GDM1 (cell line): ENCODE measurements around the gene GXYLT1.
"Not testable (repeated sequence)": the region's sequence is repeated elsewhere in the genome, so short reads cannot be mapped to it uniquely, and the experiment has no call there.

Experiments used
- DNase-seq: peaks from one replicate; lab custom pipeline; 2025; lab: John Stamatoyannopoulos, UW

The GXYLT1 gene

DNA sequence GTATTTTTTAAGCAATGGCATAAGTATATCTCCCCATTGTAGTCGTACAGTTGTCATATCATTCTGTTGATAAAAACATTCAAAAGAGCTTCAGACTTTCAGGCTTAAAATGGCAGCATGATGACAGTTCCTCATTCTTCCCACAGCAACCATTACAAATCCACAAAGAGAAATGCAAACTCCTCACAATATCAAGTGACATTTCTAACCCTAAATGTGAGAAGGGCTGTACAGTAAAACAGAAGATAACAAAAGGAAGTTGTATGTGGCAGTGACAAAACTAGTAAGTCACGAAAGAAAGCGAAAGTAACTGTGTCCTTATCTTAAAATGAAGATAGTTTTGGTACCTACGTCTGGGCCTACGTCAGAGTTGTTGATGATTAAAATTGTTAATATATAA is 46.7 kb downstream of the GXYLT1 start:
- DNase-seq, result peak; percentile 2

DNA sequence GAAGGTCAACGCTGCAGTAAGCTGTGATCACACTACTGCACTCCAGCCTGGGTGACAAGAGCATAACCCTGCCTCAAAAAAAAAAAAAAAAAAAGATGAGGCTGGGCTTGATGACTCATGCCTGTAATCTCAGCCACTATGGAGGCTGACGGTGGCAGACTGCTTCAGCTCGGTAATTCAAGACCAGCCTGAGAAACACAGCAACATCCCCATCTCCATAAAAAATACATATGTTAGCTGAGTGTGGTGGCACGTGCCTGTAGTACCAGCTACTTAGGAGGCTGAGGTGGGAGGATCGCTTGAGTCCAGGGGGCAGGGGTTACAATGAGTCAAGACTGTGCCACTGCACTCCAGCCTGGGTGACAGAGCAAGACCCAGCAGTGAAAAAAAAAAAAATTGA is 50.4 kb downstream of the GXYLT1 start:
- DNase-seq, result no peak

DNA sequence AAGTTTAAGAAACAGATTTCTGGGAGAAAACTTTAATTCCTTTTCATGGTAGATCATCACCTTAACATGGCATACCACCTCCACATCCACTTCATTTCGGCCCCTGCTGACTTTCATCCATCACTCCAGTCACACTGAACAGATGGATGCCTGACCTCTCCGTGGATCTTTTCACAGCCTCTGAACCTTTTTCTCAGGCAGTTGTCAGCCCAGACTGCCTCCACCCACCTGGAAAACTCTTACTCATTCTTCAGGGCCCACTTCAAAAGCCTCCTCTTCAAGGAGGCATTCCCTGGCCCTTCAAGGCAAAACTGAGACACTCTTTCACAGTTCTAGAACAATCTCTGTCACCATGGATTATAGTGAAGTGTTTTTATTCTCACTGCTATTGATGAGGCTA is 52.9 kb downstream of the GXYLT1 start:
- no peak for DNase-seq

DNA sequence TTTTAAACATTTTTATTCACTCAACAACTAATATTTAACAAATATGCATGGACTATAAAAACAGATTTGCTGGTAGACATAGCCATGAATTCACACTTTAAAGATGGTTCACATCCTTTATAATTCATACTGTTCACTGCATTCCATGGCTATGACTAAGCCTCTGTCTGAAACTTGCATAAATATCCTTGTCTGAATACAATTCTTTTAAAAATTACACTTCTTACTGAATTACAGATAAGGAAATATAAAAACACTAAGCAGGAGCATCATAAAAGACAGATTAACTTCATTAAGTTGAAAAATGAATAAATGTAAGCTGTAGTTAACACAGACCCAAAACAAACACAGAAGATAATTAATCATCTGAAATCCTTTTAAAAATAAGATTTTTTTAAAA is 53.8 kb downstream of the GXYLT1 start:
- DNase-seq, result no peak

DNA sequence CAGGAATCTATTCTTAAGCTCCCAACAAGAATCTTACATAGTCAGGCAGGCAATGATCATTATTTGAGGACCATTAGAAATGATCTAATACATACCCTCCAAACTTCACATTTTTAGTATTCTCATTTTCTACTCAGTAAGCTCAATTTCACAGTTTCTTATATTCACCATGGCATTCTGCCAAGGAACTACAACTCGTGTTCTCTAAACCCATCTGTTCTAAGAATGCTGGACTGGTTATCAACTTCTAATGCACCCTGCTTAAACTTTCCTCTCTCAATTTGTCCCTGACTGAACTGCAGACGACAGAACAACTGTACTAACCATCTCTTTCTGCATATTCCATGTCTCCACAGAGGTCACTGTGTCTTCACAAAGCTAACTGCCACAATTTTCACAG is 58.6 kb downstream of the GXYLT1 start:
- no peak for DNase-seq

DNA sequence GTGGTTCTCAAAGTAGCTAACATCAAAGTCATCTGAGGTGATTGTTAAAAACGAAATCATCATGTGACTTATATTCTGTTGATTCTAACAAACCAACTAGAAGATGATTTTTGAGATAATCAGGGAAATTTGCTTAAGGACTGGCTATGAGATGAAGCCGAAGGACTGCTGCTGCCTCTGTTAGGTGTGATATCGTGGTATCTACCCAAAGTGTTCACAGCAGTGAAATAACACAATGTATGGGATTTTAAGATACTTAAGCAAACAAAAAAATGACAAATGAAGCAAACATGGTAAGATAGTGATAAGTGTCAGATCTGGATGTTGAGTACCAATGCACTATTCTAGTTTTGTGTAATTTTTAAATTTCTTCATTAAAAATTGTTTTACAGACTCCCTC is 59.1 kb downstream of the GXYLT1 start:
- DNase-seq, result no peak

DNA sequence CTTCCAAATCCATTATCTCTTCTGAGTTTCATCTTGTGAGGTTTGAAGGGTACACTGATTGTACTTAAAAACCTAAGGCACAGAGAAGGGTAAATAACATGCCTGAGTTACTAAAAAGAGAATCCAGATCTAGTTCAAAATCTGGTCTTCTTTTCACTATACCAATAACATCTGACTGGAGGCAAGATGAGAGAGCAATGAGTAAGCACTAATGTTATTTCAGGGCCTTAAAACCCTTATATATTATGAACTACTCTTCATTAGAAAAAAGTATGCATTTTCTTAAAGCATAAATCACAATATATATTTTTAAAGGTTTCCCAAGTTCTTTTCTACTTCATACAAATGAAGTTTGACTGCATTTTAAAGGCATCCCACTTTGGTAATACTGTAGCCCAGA is 60.2 kb downstream of the GXYLT1 start:
- no peak for DNase-seq

DNA sequence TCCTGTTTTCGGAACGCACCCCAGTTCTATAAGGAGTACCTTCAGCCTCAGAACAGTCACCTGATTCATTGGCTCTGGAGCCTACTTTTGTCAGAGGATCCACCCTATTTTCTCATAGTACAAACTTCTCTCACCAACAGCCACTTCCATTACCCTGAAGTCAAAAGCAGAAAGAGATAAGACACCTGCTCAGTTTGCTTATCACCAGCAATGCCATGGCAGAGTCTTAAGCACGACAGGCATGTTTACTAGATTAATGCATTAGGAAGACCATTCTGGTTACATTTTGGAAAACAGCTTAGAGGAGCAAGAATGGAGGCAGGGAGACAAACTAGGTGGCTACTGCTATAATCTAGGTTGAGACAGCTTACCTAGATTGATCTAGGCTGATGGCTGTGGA is 67.7 kb downstream of the GXYLT1 start:
- no peak for DNase-seq

DNA sequence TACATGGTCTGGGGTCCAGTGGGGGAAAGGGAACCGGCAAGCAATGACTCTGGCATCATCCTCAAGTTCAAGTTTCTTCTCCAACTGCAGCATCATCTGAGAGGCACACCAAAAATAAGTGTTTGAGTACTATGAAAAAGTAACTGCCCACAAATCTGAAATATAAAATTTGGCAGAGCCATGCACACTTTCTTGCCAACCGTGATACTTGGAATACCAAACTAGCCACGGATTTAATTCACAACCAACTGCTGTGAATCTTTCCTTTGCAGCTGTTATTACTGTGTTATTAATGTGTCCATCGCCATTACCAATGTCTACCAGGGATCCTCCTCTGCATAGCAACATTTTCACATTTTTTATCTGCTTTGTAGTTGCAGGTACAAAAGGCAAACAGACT is 74.6 kb downstream of the GXYLT1 start:
- DNase-seq, result no peak

DNA sequence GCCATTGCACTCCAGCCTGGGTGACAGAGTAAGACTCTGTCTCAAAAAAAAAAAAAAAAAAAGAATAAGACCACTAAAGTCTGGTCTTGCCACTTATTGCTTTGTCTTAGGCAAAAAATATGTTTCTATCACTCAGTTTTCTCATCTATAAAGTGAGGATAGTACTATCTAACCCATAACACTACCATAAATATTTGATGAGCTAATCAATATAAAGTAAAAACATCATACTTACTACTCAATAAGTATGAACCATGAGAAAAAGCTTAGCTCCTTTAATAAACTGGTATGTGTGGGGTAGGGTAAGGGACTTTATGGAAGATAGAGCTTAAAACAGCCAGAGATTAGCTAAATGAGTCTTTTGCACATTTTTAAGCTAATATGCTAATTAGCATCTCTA is 85.5 kb downstream of the GXYLT1 start:
- no peak for DNase-seq

DNA sequence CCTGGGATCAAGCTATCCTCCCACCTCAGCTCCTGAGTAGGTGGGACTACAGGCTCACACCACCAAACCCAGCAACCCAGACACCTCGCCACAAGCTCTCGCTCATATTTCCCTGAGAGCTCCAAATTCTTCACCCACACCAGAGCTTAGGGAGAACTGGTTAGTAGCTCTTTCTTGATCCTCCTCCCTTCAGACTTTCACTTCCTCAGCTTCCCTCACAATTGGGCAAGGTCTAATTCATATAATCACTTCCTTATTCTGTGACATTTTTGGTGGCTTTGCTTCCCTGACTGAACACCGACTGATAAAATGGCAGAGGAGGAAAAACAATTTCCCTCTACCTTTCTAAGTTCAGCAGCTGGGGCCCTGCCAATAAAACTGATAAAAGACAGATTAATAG is 88.5 kb downstream of the GXYLT1 start:
- DNase-seq, result peak; percentile 18

DNA sequence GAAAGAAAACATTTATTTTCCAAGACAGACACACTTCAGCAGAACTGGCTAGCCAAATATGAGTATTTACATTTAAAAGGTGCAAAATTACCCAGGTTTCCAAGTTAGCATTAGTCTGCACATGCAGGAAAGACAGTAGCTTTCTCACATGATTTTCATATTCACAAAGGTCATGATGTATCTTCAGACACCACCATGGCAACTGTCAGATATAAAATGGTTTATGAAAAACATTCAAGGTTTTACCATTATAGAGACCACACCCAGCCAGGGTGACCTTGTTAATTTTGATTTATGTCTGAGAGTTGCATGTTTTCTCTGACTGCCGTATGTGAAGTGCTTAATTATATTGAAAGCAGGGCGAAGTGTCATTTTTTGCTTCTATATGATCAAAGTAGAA is 91.2 kb downstream of the GXYLT1 start:
- DNase-seq, result no peak

DNA sequence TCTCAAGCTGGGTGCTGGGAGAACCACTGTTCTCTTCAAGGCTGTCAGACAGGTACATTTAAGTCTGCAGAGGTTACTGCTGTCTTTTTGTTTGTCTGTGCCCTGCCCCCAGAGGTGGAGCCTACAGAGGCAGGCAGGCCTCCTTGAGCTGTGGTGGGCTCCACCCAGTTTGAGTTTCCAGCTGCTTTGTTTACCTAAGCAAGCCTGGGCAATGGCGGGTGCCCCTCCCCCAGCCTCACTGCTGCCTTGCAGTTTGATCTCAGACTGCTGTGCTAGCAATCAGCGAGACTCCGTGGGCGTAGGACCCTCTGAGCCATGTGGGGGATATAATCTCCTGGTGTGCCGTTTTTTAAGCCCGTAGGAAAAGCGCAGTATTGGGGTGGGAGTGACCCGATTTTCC is 95.7 kb downstream of the GXYLT1 start:
- DNase-seq, result not testable (repeated sequence)

DNA sequence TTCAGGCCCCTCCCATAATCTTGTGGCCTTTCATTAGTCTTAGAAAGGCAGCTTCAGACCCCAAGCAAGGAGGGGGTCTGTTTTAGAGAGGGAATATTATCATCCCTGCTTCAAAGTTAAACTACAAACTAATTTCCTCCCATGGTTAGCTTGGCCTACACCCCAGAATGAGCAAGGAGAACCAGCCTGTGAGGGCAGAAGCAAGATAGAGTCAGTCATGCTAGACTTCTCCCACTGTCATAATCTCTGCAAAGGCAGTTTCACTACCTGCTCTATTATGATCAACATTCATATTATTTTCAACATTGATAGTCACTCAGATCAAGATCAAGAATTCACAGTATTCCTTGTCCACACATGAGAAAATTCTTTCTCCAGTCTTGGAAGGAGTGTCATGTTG is 105.1 kb downstream of the GXYLT1 start:
- no peak for DNase-seq

DNA sequence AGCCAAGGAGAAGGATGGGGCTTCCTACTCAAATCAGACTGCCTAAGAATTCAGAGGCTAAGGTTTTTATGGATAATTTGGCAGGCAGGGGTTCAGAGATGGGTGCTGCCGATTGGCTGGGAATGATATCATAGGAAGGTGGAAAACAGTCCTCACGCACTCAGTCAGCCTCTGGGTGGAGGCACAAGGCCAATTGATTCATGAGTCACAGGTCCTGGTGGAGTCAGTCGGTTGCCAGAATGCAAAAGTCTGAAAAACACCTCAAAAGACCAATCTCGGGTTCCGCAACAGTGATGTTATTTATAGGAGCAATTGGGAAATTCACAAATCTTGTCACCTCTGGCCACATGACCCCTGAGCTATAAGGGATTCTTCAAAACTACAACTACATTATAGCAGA is 105.5 kb downstream of the GXYLT1 start:
- DNase-seq, result no peak

DNA sequence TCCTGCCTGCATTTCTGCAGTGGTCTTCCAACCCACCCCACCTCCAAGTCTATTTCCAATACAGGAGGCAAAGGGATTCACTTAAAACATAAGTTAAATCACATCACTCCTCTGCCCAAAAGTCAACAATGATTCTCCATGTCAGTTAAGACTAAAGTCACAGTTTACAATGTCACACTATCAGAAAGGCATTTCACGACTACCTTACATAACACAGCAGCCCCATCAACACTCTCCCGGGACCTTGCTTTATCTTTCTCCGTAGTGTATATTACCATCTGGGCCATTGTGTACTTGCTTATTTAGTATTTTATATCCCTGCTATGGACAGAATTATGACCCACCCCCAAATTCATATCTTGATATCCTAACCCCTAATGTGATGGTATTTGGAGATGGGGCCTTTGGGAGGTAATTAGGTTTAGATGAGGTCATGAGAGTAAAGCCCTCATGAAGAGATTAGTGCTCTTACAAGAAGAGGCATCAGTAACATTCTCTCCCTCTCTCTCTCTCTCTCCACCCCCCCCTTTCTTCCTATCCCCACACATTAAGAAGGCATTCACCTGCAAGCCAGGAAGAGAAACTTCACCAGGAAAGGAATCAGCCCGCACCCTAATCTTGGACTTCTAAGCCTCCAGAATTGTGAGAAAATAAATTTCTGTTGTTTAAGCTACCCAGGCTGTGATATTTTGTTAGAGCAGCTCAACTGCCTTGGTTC is 112.7 kb downstream of the GXYLT1 start:
- no peak for DNase-seq
